GM21390 (cell line): Measurements from ENCODE around the gene KRTAP4-2.
"Not testable (repeated sequence)": the region's sequence is repeated elsewhere in the genome, so short reads cannot be mapped to it uniquely, and the experiment has no call there.

ENCODE experiments used
- ATAC-seq: cut with Tn5 transposase; IDR thresholded peaks from one replicate; pipeline ENCODE4 v1.9.1; 2021; ENCODE audit not compliant: unreplicated experiment

KRTAP4-2 gene

DNA sequence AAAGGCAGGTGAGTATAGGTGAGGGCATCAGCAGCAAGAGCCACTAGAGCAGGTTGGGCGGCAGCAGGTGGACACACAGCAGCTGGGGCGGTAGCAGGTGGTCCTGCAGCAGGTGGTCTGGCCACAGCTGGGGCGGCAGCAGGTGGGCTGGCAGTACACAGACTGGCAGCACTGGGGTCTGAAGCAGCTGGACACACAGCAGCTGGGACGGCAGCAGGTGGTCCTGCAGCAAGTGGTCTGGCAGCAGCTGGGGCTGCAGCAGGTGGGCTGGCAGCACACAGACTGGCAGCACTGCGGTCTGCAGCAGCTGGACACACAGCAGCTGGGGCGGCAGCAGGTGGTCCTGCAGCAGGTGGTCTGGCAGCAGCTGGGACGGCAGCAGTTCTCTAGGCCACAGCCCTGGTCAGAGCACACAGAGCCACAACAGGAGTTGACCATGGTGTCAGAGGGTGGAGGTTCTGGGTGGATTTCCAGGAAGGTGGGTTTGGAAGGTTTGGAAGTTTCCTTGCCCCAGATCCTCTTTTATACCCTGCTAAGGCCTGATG is at the start of gene KRTAP4-2:
KRTAP4-2 (minus strand) TSS at position 495 of the 545 bp plus-strand sequence; CDS start at position 438, 57 bp downstream.
- ATAC-seq, result no peak

GRCh38 chr17:41226598-41227095 is 48.6 kb upstream of the KRTAP4-2 start, which contains the start of gene KRTAP9-2:
Gene KRTAP9-2 (plus strand): TSS chr17:41226648. CDS start chr17:41226655, 7 bp downstream.
- not testable (repeated sequence) for ATAC-seq

DNA sequence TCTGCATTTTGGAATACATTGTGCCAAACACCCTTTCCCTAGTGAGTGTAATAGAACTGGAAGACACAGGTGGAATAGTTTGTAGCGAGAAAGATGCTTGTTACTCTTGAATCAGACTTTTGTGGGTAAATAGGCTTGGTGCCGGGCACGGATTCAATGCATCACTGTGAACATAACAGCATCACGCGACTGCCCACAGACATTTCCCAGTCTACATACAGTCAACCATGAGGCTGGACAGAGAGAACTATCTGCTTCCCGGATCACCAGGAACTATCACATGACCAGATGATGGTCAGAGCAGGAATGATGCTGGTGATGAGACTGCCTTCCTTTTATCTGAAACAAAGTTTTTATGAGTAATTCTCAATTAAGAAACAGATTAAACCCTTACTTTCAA is 48.0 kb upstream of the KRTAP4-2 start:
- no peak for ATAC-seq

DNA sequence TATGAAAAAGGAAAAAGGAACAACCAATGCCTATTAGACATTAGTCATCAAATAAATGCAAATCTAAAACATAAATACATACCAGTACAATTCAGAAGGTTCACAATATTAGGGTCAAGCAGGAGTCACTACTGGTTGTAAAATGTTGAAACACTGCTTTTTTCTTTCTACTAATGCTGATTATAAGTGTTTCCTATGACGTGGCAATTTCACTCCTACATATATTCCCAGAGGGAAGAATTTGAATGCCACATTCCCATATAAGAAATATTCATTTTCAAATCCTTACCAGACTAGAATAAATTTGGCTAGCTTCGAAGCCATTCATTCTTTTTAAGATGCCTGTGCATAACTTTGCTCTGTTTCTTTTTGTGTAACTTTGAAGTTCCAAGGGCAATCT is 45.8 kb upstream of the KRTAP4-2 start:
- no peak for ATAC-seq

DNA sequence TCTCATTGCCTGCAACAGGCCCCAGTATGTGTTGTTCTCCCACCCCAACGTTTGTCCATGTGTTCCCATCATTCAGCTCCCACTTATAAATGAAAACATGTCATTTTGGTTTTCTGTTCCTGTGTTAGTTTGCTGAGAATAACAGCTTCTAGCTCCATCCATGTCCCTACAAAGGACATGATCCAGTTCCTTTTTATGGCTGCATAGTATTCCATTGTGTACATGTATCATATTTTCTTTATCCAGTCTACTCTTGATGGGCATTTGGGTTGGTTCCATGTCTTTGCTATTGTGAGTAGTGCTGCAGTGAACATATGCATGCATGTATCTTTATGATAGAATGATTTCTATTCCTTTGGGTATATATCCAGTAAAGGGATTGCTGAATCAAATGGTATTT is 37.7 kb upstream of the KRTAP4-2 start:
- no peak for ATAC-seq

GRCh38 chr17:41212524-41213169 is 34.6 kb upstream of the KRTAP4-2 start:
- no peak for ATAC-seq

DNA sequence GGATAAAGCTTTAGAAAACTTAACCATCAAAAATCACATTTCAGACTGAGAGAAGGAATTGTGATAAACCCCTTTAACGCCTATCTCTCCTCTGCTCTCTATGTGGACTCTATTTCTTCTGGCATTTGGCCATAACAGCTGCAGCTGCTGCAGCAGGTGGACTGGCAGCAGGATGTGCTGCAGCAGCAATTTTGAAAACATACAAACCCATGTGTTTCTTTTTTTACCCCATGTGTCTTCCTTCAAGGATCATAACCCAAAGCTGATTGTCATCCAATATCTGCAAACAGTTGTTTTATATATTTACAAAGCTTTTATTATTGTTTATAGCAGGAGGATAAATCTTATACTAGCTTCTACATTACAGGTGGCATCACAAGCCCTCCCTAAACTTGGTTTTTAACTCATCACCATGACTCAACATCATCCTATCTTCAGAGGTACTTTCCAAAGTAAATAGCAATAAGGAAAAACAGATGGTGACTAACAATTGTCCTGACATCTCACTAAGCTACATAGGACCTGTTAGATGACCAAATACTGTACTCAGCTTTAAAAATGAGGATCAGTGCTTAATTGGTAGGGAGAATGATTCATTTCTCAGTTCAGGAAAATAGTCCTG is 33.9 kb upstream of the KRTAP4-2 start:
- ATAC-seq, result no peak

DNA sequence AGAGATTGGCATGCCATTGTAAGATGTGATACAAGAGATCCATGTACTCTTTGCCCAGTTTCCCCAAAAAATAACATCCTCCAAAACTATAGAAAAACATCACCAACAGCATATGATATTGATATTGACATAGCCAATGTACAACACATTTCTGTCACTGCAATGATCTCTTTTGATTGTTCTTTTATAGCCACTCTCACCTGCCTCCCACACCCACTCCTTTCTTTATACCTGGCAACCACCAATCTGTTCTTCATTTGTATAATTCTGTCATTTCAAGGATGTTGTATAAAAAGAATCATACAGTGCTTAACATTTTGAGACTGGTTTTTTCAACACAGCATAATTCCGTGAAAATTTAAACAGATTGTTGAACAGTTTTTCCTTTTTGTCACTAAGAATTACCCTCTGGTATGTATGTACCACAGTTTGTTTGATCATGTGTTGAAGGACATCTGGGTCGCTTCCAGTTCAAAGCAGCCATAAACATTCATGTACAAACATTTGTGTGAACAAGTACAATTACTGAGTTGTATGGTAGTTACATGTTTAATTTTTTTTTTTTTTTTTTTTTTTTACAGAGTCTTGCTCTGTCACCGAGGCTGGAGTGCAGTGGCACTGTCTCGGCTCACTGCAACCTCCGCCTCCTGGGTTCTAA is 21.5 kb upstream of the KRTAP4-2 start:
- no peak for ATAC-seq

GRCh38 chr17:41196068-41196467 is 18.0 kb upstream of the KRTAP4-2 start:
- ATAC-seq, result no peak

- no peak for ATAC-seq
Observed at GRCh38 chr17:41190328-41190727, 12.3 kb upstream of the KRTAP4-2 start.

DNA sequence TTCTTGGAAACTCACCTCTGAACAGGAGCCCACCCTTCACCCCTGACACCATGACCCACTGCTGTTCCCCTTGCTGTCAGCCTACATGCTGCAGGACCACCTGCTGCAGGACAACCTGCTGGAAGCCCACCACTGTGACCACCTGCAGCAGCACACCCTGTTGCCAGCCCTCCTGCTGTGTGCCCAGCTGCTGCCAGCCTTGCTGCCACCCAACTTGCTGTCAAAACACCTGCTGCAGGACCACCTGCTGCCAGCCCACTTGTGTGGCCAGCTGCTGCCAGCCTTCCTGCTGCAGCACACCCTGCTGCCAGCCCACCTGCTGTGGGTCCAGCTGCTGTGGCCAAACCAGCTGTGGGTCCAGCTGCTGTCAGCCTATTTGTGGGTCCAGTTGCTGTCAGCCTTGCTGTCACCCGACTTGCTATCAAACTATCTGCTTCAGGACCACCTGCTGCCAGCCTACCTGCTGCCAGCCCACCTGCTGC is 11.9 kb upstream of the KRTAP4-2 start, which contains the start of gene KRTAP9-1:
KRTAP9-1 (plus strand) TSS at position 51 of the 482 bp plus-strand sequence; CDS start at position 51, 0 bp downstream.
- ATAC-seq, result not testable (repeated sequence)

DNA sequence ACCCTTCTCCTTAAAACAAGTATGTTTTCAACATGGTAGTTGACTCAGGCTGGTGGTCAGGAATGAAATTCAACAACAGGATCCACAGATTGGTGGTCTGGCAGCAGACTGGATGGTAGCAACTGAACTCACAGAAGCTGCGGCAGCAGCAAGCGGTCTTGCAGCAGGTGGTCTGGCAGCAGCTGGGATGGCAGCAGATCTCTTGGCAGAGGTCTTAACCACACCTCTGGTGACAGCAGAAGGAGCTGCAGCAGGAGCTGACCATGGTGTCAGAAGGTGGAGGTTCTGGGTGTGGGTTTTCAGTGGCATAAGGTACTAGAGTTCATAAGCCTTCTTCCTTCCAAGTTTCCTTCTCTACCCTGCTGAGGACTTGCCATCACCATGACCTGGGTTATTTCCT is 8.9 kb upstream of the KRTAP4-2 start:
- no peak for ATAC-seq

DNA sequence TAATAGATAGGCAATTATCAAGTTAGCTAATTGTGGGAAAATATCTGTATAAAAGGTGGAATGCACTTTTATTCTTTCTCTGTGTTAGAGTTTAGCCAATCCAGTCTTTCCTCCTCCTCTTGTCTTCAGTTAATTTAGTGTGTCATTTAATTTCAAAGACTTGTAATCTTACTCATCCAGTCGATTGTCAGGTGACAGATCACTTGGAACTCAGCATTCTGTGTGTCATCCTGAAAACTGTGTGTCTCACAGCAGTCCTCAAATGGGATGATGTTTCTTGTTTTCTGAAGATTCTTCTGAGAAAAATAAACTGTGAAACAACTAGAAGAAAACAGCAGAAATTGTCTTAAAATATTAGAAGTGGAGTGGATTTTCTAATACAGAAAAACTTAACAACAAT is 7.0 kb upstream of the KRTAP4-2 start:
- ATAC-seq, result no peak

GRCh38 chr17:41184480-41184961 is 6.5 kb upstream of the KRTAP4-2 start, which contains the start of gene KRTAP4-1:
Gene KRTAP4-1 (minus strand): TSS chr17:41184911. CDS start chr17:41184854, 57 bp downstream.
- ATAC-seq, result no peak

DNA sequence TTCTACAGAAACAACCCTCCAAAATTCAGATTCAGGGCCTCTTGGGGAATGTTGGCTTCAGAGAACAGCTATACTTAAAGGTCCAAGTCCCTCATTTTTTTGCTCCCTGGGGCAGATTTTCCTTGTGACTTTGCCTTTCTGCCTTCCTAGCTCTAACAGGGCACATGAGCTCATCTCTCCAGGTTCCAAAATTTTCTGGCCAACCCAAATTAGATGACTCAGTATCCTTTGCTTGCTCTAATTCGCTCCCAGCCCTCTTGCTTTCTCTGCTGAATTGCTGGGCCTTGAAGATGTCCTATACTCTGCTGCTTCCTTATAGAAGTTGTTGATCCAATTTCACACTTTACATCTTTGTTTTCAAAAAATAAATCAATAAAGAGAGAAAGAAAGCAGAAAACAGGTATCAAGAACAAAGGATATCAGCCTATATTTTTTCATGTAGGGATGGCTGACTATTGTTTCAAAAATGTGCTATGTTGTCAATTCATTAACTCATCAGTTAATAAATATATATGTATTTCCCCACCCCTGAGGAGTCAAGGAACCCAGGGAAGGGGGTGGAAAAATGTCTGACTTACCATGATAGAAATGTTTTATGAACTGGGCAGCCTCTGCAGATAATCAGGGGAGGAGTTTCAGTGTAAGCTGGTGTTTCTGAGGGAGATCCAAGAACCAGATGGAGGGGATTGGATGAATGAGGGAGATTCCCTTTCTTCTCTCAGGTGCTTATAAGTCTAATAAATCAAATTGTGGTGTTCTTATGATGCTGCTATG is 1.0 kb upstream of the KRTAP4-2 start:
- no peak for ATAC-seq

GRCh38 chr17:41178341-41178740 is 320 bp upstream of the KRTAP4-2 start:
- no peak for ATAC-seq

DNA sequence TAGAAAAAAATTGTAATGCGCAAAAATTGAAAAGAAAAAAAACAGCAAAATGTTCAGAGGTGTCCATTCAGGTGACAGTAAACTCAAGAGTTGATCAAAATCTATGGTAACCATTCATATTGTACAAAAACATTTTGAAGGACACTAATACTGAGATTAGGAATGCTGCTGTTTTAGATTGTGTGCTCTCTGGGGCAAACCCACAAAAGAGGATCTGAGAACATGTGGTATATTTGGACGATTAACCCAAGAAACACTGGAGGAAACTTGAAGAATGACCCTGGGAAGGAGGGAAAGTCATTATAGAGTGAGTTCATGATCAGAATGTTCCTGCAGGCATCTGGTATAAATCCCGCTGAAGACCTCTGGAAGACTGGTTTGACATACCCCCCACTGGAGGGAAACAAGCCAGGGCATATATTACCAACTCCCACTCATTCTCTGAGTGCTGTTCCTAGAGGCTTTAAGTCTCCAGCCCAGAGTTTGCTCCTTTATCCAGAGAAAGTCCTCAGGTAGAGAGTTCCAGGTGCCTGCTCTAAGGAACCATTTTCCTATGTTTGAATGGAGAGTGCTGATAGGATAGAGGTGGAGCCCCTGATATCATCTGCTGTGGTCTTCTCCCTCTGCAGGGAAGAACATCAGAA is 1.2 kb downstream of the KRTAP4-2 start:
- no peak for ATAC-seq

- no peak for ATAC-seq
Observed at GRCh38 chr17:41171886-41172285, 6.1 kb downstream of the KRTAP4-2 start.

GRCh38 chr17:41168121-41168520 is 9.9 kb downstream of the KRTAP4-2 start, which contains the start of gene KRTAP4-3:
Gene KRTAP4-3 (minus strand): TSS chr17:41168221. CDS start chr17:41168172, 49 bp downstream.
- ATAC-seq, result no peak

- no peak for ATAC-seq
Observed at GRCh38 chr17:41167561-41167960, 10.5 kb downstream of the KRTAP4-2 start.
